ENCODE data around the gene ABHD10.

GRCh38 chr3:111968319-111969054 is 10.3 kb upstream of the ABHD10 start:
- no peak for TF ChIP-seq CTCF (IDR thresholded peaks at IDR 0.05; ENCODE audit: insufficient read depth, low read length, poor library complexity, severe bottlenecking)
- no peak for TF ChIP-seq EZH2phosphoT487 (conservative IDR thresholded peaks at IDR 0.05; ENCODE audit: low read length)

Measured in SU-DHL-6 (cell line).